DMS79 treated with DMSO at 0.1 percent for 48 hours (cell line): Measurements from ENCODE around the gene FOLH1.
"Not testable (repeated sequence)": the region's sequence is repeated elsewhere in the genome, so short reads cannot be mapped to it uniquely, and the experiment has no call there.

Experiments used
- DNase-seq: peaks from one replicate; lab custom pipeline; 2025; lab: John Stamatoyannopoulos, UW

Gene FOLH1

DNA sequence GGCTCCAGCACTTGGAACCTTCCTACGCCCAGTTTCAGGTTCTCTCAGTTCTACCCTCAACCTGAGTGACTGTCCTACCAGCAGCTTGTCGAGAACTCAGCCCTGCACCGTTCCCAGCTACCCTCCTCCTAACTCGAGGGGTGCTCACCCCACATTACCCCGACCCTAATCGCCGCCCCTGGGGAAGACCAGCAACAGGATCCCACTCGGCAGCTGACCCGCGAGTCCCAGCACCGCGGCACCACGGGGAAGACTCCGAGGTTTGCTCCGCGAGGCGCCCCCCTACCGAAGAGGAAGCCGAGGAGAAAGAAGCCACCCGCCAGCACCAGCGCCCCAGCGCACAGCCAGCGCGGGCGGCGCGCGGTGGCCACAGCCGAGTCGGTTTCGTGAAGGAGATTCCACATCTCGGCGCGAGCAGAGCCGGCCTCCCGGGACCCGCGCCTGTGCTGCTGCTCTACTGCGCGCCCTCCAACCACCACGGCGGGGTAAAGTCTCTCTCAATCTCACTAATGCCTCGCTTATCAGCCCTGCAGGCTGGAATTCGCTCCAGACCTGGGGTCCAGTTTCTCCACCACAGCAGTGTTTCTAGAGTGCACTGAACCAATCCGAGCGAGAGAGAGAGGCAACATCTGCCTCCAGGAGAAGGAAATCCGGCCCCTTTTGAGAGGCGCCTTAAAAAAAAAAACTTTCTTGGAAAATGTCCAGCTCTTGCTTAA, at the start of gene FOLH1:
TSS of gene FOLH1 (minus strand) at position 597 of the 716 bp plus-strand sequence. CDS start at position 404, 193 bp downstream.
- DNase-seq, result no peak

DNA sequence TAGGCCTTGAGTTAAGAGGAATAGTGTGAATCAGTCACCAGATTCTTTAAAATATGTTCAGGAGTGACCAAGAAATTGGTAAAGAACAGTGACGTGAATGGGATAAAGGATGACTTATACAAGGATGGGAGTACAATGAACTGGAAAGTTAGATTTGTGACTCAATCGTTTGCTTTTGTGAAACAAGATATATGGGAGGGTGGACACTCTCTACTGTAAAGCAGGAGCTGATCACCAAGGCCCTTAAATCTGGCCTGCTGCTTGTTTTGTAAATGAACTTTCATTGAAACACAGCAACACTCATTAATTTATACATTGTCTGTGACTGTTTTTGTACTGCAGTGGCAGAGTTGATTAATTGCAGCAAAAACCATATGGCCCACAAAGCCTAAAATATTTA, 46.7 kb upstream of the FOLH1 start:
- not testable (repeated sequence) for DNase-seq

DNA sequence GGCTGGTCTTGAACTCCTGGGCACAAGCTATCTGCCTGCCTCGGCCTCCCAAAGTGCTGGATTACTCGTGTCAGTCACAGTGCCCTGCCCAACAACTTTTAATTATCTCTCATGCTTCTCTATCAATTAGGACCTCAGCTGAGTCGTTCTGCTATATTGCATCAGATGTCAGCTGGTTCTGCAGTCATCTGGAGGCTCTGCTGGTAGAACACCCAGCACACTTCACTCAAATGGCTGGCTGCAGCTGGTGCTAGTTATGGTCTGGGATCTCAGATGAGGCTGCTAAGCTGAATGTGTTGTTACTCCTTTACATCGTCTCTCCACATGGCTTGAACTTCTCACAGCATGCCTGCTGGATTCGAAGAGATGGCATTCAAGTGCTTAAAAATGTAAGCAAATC, 42.8 kb upstream of the FOLH1 start:
- not testable (repeated sequence) for DNase-seq

DNA sequence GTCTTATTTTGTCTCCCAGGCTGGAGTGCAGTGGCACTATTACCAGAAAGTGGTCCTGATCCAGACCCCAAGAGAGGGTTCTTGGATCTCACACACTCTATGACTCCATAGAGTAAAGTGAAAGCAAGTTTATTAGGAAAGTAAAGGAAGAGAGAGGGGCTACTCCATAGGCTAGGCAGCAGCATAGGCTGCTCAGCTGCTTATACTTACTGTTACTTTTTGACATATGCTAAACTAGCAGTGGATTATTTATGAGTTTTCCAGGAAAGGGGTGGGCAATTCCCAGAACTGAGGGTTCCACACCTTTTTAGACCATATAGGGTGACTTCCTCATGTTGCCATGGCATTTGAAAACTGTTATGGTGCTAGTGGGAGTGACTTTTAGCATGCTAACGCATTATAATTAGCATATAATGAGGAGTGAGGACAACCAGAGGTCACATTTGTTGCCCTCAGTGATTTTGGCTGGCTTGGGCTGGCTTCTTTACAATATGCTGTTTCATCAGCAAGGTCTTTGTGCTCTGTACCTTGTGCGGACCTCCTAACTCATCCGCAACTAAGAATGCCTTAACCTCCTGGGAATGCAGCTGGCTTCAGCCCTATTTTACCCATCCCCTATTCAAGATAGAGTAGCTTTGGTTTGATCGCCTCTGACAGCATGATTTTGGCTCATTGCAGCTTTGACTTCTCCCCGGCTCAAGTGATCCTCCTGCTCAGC, 42.2 kb upstream of the FOLH1 start:
- not testable (repeated sequence) for DNase-seq

DNA sequence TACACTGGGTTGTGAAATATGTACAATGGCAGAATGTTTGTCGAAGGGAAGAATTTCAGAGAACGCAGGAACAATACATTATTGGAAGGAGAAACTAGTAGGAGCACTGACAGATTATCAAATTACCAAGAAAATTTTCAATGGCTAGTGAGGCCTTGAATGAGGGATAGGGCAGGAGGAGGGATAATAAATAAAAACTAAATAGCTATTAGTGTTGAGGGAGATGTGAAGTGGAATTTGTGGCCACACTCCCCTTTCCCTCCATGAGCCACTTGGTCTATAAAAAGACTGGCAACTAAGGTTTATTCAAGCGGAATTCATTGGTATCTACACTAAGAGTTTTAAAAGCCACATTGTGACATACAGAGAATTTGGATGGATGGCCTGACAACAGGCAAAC, 41.0 kb upstream of the FOLH1 start:
- DNase-seq, result not testable (repeated sequence)

DNA sequence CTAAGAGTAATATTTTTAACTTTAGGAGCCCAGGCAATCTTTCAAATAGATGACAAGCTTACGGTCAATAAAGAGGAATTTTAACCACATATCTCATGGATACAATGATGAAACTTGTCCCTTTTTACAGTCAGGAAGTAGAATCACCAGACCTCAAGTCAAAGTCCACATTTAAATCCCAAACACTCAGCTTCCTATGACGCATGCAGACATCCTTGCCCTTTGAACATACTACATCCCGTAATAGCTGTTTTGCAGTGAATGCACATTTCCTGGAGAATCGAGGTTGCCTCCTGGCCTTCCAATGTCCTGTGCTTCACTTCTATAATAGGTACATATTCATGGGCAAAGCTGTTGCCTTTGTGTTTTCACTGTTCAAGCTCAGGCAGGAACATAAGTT, 25.3 kb upstream of the FOLH1 start:
- not testable (repeated sequence) for DNase-seq

DNA sequence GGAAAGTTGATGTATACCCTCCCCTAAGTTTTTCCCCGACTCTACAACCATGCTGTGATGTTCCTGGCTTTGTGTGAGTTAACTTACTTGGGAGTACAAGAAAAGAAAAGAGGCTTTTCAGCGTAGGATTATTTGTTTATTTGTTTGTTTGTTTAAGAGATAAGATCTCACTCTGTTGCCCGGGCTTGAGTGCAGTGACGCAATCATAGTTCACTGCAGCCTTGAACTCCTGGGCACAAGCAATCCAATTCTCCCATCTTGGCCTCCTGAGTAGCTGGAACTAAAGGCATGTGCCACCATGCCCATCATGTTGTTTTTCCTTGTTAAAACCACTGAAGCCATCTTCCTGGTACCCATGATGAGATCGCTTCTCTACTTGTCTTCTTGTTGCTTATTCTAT, 24.6 kb upstream of the FOLH1 start:
- not testable (repeated sequence) for DNase-seq

DNA sequence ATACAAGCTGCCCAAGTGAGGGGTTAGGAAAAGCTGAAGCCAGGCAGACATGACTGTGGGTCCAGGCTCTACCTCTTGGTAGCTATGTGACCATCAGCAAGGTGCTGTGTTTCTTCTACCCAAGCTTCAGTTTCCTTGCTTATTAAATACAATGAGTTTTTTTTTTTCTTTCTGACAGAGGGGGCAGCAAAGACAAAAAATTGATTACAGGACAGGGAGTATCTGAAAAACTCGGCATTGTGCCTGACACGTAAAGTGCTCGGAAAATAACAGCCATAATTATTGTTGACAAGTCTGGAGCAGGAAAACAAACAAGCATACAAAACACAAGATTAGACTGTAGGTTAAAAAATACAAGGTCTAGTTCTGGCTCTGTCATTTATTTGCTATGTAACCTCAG, 23.3 kb upstream of the FOLH1 start:
- DNase-seq, result not testable (repeated sequence)

DNA sequence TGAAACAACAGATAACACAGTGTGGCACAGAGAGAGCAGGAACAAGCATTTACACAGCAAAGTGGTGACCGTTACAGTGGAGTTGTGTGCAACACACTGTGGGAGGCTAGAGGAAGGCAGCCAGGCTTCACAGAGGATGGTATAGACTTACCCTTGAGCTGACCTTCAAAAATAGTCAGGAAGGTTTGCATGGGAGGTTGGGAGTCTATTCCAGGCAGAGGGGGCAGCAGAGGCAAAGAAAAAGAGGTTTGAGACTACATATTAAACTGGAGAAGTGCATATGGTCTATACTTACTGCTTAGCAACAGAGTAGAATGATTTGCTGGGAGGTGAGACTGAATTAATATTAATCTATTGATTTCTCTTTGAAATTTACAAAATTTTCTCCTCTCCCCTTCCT, 22.1 kb upstream of the FOLH1 start:
- DNase-seq, result not testable (repeated sequence)

DNA sequence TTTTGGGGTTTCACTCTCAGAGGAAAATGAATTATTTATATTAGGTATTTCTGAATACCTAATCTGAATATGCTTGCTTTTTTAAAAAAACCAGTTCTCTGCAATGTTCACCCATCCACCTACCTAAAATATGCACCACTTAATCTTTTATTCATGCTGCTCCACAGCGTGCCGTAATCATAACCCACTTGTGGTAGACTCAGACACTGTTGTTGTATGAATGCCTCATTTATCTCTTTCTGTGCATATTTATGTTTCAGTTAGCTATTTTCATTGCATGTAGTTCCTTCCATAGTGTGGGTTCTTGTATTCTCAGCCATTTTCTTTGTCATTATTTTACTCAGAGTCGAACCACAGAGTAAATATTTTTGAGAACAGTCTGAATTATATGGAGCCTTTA, 21.6 kb upstream of the FOLH1 start:
- DNase-seq, result not testable (repeated sequence)

DNA sequence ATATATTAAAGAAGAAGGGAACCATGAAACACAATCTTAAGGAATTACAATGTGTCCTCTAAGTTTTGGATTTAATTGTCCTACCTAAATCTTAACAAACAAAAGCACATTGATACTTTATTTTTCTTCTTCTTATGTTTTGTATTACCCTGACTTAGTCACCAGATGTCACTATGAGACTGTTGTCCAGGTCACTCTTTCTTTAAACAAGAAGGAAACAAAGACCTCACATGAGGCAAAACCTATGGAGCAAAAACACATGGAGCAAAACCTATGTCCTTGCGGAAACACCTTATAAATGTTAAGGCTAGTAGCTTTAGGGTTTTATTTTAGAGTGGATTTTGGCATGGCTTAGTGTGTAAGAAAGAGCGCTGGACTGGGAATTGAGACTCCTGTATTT, 20.7 kb upstream of the FOLH1 start:
- DNase-seq, result not testable (repeated sequence)

DNA sequence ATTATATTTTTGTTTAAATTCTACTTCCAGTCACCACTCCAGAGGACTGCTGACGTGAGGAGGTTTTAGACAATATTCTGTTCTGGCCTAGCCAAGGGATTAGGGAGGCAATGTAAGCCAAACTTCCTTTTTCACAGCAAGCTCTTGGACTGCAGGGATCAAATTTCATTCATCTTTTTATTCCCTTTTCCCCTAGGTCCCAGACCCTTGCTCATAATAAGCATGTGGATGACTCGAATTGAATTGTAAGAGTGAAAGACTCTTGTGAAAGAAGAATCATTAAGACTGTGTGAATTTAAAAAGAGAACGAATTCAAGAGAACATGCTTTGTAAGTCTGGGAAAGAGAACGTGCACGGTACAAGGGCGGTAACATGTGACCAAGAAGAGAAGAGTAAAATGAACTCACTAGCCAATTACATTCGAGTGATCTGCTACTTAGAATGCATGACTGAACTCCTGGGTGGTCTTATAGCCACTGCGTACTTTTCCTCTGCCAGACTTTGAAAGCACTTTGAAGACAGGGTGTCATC, 16.9 kb upstream of the FOLH1 start:
- not testable (repeated sequence) for DNase-seq

DNA sequence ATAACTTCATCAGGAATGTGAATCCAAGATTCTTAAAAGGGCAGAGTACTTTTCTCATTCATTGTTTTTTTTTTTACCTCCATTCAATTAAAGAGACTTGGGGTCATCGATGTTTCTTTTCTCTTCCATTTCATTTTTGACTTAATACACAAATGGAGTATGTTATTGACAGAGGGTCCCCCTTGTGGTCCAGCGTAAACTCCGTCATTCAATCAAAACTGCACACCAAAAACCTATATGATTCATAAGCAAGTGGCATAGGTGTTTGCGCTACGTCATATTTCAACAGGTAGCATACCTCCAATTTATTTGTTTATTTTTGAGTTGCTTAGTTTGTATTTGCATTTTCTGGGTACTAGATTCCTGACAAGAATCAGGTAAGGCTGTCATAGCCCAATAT, 12.7 kb upstream of the FOLH1 start:
- no peak for DNase-seq

DNA sequence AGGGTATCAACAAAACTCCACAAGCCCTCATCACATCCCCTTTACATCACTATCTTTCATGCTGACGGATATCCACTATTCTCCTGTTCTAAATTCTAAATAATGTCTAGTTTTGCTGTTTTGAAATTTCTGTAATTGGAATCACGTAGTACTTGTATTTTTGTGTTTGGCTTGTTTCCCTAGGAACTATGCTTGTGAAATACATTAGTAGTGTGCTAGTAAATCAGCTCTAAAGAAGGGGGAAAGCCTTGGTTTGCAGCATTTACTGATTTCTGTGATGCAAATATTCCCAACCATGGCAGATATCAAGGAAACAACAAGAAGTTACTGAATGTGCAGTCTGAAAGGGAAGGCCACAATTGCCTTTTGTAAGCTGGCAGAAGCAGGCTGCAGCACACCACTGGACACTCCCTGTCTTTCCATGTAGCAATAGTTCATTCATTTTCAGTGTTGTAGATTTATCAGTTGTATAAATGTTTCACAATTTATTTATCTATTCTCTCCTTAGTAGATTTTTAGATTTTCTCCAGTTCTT, 4.7 kb upstream of the FOLH1 start:
- no peak for DNase-seq

DNA sequence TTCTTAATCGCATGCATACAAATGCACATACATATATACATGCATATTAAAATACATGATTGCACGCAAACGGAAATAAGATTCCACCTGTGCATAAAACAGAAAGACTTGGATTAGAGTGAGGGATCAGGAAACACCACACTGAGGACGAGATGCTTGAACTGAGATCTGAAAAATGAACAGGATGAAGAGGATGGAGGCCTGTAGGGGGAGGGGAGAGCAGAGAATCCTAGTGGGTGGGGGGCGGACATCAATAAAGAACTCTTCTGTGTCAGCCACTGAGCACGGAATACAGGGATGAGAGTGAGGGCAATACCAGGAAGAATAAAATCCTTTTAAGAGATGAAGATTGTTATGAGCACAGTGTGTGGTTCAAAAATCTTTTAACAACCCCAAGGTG, 1.4 kb downstream of the FOLH1 start:
- not testable (repeated sequence) for DNase-seq

DNA sequence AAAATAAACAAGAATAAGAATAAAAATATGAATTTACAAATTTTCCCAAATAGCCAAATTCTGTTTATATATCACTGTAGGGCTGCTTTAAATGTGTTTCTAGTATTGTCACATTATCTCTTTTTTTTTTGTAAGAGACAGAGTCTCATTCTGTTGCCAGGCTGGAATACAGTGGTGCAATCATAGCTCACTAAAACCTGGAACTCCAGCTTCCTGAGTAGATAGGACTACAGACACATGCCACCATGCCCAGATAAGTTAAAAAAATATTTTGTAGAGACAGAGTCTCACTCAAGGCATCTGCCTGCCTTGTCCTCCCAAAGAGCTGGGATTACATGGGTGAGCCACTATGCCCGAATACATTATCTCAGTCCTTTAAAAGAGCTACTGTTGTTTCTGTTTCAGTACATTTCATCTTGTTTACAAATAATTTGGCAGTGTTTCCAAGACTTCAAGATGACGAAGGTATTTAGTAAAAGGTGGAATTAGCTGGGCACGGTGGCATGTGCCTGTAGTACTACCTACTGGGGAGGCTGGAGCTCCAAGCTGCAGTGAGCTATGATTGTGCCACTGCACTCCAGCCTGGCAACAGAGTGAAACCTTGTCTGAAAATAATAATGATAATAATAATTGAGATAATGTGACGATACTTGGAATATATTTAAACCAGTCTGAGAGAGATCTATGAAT, 6.0 kb downstream of the FOLH1 start:
- DNase-seq, result no peak

DNA sequence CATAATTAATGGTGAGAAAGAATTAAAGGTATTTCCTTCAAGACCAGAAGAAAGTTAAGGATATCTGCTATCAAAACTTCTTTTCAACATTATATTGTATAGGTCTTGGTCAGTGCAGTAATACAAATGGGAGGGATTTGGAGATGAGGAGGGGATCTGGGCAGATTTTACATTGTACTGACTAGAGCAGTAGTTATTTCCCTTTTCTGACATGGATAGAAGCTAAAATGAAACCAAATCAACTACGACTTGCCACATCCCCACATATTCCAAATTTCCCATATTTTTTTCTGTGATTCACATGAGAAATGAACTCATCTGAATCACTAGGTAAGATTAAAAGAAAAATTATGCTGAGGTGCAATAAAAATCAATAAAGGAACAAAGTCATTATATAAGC, 11.6 kb downstream of the FOLH1 start:
- DNase-seq, result not testable (repeated sequence)

DNA sequence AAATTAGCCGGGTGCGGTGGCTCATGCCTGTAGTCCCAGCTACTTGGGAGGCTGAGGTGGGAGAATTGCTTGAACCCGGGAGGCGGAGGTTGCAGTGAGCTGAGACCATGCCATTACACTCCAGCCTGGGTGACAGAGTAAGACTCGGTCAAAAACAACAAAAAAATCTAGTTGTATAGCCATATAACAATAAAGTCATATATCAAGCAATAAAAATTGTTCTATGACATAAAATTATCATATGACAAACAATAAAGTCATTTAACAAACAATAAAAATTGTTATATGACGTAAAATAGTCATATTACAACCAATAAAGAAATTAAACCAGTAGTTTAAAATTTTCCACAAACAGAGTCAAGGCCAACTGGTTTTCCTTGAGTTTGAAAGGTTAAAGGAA, 12.4 kb downstream of the FOLH1 start:
- not testable (repeated sequence) for DNase-seq

DNA sequence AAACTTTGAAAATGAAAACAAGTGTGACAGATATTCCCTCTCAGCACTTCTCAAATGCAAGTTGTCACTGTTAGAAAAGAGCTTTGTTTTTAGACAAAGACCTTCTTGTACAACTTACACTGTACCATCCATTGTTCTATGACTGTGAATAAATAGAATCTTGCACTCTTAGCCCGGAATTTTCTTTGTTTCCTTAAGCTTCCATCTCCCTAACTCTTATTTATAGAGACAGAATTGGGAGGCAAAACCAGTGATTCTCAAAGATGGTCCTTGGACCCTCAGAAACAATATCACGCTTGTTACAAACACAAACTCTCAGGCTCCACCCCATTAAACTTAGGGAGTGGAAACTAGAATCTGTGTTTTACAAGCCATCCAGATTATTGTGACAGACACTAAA, 18.1 kb downstream of the FOLH1 start:
- not testable (repeated sequence) for DNase-seq

DNA sequence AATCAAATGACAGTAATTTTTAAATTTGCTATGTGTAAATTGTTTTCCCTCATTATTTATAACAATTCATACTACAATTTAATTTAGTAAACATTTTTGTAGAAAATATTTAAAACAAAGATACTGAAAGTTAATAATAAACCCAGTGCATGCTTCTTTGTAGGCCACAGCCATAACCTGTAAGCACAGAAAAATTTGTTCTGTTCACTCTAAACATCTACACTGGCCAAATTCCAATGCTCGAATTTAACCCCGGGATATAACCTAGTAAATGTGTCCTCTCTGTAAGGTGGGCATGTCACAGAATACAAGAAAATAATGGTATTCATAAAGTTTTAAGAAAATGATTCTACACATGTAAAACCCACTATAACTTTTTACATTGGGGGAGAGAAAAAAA, 22.2 kb downstream of the FOLH1 start:
- DNase-seq, result not testable (repeated sequence)

DNA sequence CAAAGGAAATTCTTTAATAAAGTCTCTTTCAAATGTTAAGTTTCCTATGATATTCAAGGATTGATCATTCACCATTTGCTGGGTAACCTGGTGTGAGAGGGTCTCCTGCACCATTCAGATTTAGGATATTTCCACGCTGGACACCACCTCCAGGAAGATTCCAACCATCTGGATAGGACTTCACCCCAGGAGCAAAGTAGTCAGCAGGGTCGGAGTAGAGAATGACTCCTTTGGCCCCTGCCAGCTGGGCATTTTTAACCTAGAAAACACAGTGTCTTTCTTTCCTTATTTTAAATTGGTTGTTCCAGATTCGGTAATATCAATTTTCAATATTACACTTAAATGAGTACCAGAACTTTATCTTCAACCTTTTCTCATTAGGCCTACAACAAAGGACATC, 22.8 kb downstream of the FOLH1 start:
- DNase-seq, result not testable (repeated sequence)

DNA sequence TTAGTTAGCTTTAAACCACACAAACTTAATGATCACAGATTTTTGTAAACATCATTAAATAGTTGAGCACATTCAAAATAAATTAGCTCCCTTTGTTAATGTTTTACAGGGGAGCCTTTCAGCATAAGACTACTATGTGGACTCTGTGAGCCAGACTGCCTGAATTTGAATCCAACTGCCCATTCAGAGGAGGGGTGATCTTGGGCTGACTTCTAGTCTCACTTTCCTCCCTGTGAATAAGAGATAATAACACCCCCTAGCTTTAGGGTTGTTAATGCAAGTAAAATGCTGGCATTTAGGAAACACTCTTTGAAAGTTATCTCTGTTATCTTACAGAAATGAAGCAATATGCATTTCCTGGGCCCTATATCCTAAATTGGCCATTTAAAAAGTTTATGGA, 23.6 kb downstream of the FOLH1 start:
- DNase-seq, result not testable (repeated sequence)
